ENCODE results near the gene UGT1A3.
A peak's percentile ranks its signal among the peaks of the same experiment; 100 is the strongest.

The UGT1A3 gene

GRCh38 chr2:233816771-233817170 is 87.9 kb downstream of the UGT1A3 start:
- peak; percentile 20 for DNase-seq (ENCODE audit: low spot score)

- no peak for DNase-seq (ENCODE audit: low spot score)
Observed at GRCh38 chr2:233817361-233817911, 88.6 kb downstream of the UGT1A3 start.

GRCh38 chr2:233817995-233818638 is 89.3 kb downstream of the UGT1A3 start:
- peak; percentile 29 for DNase-seq (ENCODE audit: low spot score)

GRCh38 chr2:233818639-233819621 is 90.1 kb downstream of the UGT1A3 start:
- DNase-seq (ENCODE audit: low spot score), result no peak

GRCh38 chr2:233819884-233820773 is 91.3 kb downstream of the UGT1A3 start:
- no peak for DNase-seq (ENCODE audit: low spot score)

GRCh38 chr2:233820774-233821105 is 91.9 kb downstream of the UGT1A3 start:
- DNase-seq (ENCODE audit: low spot score), result no peak

GRCh38 chr2:233821196-233821595 is 92.4 kb downstream of the UGT1A3 start:
- DNase-seq (ENCODE audit: low spot score), result no peak

GRCh38 chr2:233821709-233822100 is 92.9 kb downstream of the UGT1A3 start:
- no peak for DNase-seq (ENCODE audit: low spot score)

GRCh38 chr2:233822101-233822771 is 93.4 kb downstream of the UGT1A3 start:
- DNase-seq (ENCODE audit: low spot score), result no peak

Measured in HuH-7.5 (cell line).